Trophoblast cell (in vitro differentiated cells and primary cell): ENCODE measurements around the gene LHFPL4.

Experiments used
- DNase-seq, 2 donors: peaks; one replicate each; pipeline ENCODE4 v3.0.0-alpha.2; 2016
- H2AFZ ChIP-seq: 2 replicates; pipeline ENCODE4 v1.6.1; 2013; ENCODE audit warnings: low read length, moderate library complexity, mild to moderate bottlenecking; ENCODE audit not compliant: insufficient read depth, poor library complexity
- H2AK5ac ChIP-seq: 2 replicates; pipeline ENCODE4 v1.6.1; 2013; ENCODE audit warnings: mild to moderate bottlenecking, low read length
- H2BK120ac ChIP-seq: 2 replicates; pipeline ENCODE4 v1.6.1; 2013; ENCODE audit warnings: low read length, mild to moderate bottlenecking, moderate library complexity; ENCODE audit not compliant: insufficient read depth, poor library complexity
- H2BK12ac ChIP-seq: 2 replicates; pipeline ENCODE4 v1.6.1; 2013; ENCODE audit warnings: mild to moderate bottlenecking, low read length, moderate library complexity
- H2BK5ac ChIP-seq: 2 replicates; pipeline ENCODE4 v1.6.1; 2013; ENCODE audit warnings: low read length, low read depth, moderate library complexity, mild to moderate bottlenecking; ENCODE audit not compliant: poor library complexity
- H3K14ac ChIP-seq: 2 replicates; pipeline ENCODE4 v1.6.1; 2013; ENCODE audit warnings: mild to moderate bottlenecking, low read length
- H3K18ac ChIP-seq: 2 replicates; pipeline ENCODE4 v1.6.1; 2013; ENCODE audit warnings: mild to moderate bottlenecking, low read length
- H3K23ac ChIP-seq: 2 replicates; pipeline ENCODE4 v1.6.1; 2013; ENCODE audit warnings: low read length
- H3K27ac ChIP-seq: 2 replicates; pipeline ENCODE4 v1.5.1; 2013; ENCODE audit warnings: low read depth, mild to moderate bottlenecking, inconsistent platforms, low read length, moderate library complexity
- H3K27me3 ChIP-seq: 2 replicates; pipeline ENCODE4 v1.6.1; 2013; ENCODE audit warnings: inconsistent platforms, mild to moderate bottlenecking, low read length, moderate library complexity; ENCODE audit not compliant: insufficient read depth
- H3K36me3 ChIP-seq, 2 experiments: 1 replicate in 1 of 2; 2 replicates in 1 of 2; pipeline ENCODE4 v1.6.1; 2013; ENCODE audit warnings: low read length in 2 of 2, mild to moderate bottlenecking in 2 of 2, moderate library complexity in 1 of 2; ENCODE audit not compliant: insufficient read depth in 2 of 2, control insufficient read depth in 1 of 2
- H3K4ac ChIP-seq: 2 replicates; pipeline ENCODE4 v1.6.1; 2013; ENCODE audit warnings: low read depth, mild to moderate bottlenecking, low read length, moderate library complexity
- H3K4me1 ChIP-seq, 2 experiments: 1 replicate in 1 of 2; 2 replicates in 1 of 2; pipeline ENCODE4 v1.6.1; 2013; ENCODE audit warnings: low read length in 2 of 2, mild to moderate bottlenecking in 2 of 2, moderate library complexity in 1 of 2; ENCODE audit not compliant: insufficient read depth in 2 of 2, control insufficient read depth in 1 of 2
- H3K4me2 ChIP-seq: 2 replicates; pipeline ENCODE4 v1.6.1; 2013; ENCODE audit warnings: inconsistent platforms, mild to moderate bottlenecking, low read length, moderate library complexity
- H3K4me3 ChIP-seq: 2 replicates; pipeline ENCODE4 v1.5.1; 2013; ENCODE audit warnings: mild to moderate bottlenecking, low read depth, low read length, inconsistent platforms
- H3K79me1 ChIP-seq: one replicate; pipeline ENCODE4 v1.6.1; 2013; ENCODE audit warnings: low read length
- H3K79me2 ChIP-seq: 2 replicates; pipeline ENCODE4 v1.6.1; 2013; ENCODE audit warnings: low read length, mild to moderate bottlenecking; ENCODE audit not compliant: control insufficient read depth, insufficient read depth, poor library complexity
- H3K9ac ChIP-seq: 2 replicates; pipeline ENCODE4 v1.6.1; 2013; ENCODE audit warnings: mild to moderate bottlenecking, low read length
- H3K9me3 ChIP-seq: 2 replicates; pipeline ENCODE4 v1.6.1; 2013; ENCODE audit warnings: low read depth, mild to moderate bottlenecking, control low read depth, inconsistent platforms, low read length; ENCODE audit not compliant: insufficient read depth
- H4K12ac ChIP-seq: 2 replicates; pipeline ENCODE4 v1.6.1; 2013; ENCODE audit warnings: low read depth, mild to moderate bottlenecking, low read length, moderate library complexity
- H4K8ac ChIP-seq: 2 replicates; pipeline ENCODE4 v1.6.1; 2013; ENCODE audit warnings: low read depth, mild to moderate bottlenecking, low read length, moderate library complexity
- H4K91ac ChIP-seq: one replicate; pipeline ENCODE4 v1.6.1; 2013; ENCODE audit warnings: low read depth, mild to moderate bottlenecking, low read length, moderate library complexity
- WGBS: extraction: QIAGEN DNeasy Blood & Tissue Kit; methylation state at CpG from one replicate; pipeline ENCODE4 v1.1.7; 2013; ENCODE audit warnings: missing lambda C conversion rate; ENCODE audit not compliant: insufficient read length, insufficient coverage; ENCODE audit errors: extremely low coverage; 5-methylcytosine and 5-hydroxymethylcytosine counted together

Gene LHFPL4

GRCh38 chr3:9553948-9554513, 409 bp upstream of the LHFPL4 start:
- Histone ChIP-seq H2AFZ (no peak overlapping the region), H3K14ac (no peak overlapping the region), H3K23ac (no peak overlapping the region), H3K4me3 (no peak overlapping the region), H2BK120ac (no peak overlapping the region), H3K4me2 (peak overlapping the region; percentile 57), H4K8ac (no peak overlapping the region), H3K36me3 (no peaks in the 10 kb centered on the region), H3K4me1 (peaks cover 5 to 10% of the 10 kb centered on the region in 2 experiments), H3K18ac (no peak overlapping the region), H3K79me1 (no peaks in the 10 kb centered on the region), H2AK5ac (no peak overlapping the region), H3K4ac (no peak overlapping the region), H3K27ac (no peak overlapping the region), H4K91ac (no peak overlapping the region), H2BK12ac (no peak overlapping the region), H3K9ac (no peak overlapping the region), H2BK5ac (no peak overlapping the region), H4K12ac (peak overlapping the region; percentile 48), H3K9me3 (no peaks in the 10 kb centered on the region), H3K27me3 (peaks cover 30% of the 10 kb centered on the region), H3K79me2 (no peaks in the 10 kb centered on the region)
- no CpG with 5 or more reads among the region's 12 CpGs for WGBS
- DNase-seq = no peak

GRCh38 chr3:9552252-9552999, 1.2 kb downstream of the LHFPL4 start:
- Histone ChIP-seq H3K27ac (no peak overlapping the region), H3K9ac (no peak overlapping the region), H3K14ac (no peak overlapping the region), H2BK120ac (no peak overlapping the region), H3K36me3 (no peaks in the 10 kb centered on the region), H3K4me2 (peak overlapping the region; percentile 27), H4K91ac (no peak overlapping the region), H3K4me1 (peaks cover 5 to 10% of the 10 kb centered on the region in 2 experiments), H4K12ac (no peak overlapping the region), H3K4me3 (no peak overlapping the region), H2BK5ac (no peak overlapping the region), H3K4ac (no peak overlapping the region), H2BK12ac (no peak overlapping the region), H4K8ac (no peak overlapping the region), H3K23ac (no peak overlapping the region), H3K18ac (no peak overlapping the region), H3K27me3 (peaks cover 30% of the 10 kb centered on the region), H2AFZ (no peak overlapping the region), H3K9me3 (no peaks in the 10 kb centered on the region), H3K79me2 (no peaks in the 10 kb centered on the region), H2AK5ac (no peak overlapping the region), H3K79me1 (no peaks in the 10 kb centered on the region)
- WGBS = no CpG with 5 or more reads among the region's 57 CpGs
- peak; percentile 54 to 75 for DNase-seq

GRCh38 chr3:9550999-9551398, 2.6 kb downstream of the LHFPL4 start:
- Histone ChIP-seq H3K4me3 (no peak overlapping the region), H2BK120ac (no peak overlapping the region), H3K18ac (no peak overlapping the region), H3K9ac (no peak overlapping the region), H3K4ac (no peak overlapping the region), H3K4me2 (no peak overlapping the region), H2BK5ac (no peak overlapping the region), H4K12ac (no peak overlapping the region), H2AK5ac (no peak overlapping the region), H3K79me1 (no peaks in the 10 kb centered on the region), H4K91ac (no peak overlapping the region), H4K8ac (no peak overlapping the region), H3K27ac (no peak overlapping the region), H3K79me2 (no peaks in the 10 kb centered on the region), H3K23ac (no peak overlapping the region), H3K36me3 (no peaks in the 10 kb centered on the region), H2BK12ac (no peak overlapping the region), H3K27me3 (peaks cover 30% of the 10 kb centered on the region), H3K14ac (no peak overlapping the region), H2AFZ (no peak overlapping the region), H3K9me3 (no peaks in the 10 kb centered on the region), H3K4me1 (peaks cover 5 to 10% of the 10 kb centered on the region in 2 experiments)
- no CpG with 5 or more reads among the region's 1 CpG for WGBS
- DNase-seq = no peak

- H2AK5ac ChIP-seq = no peak overlapping the region
- no peak overlapping the region for H3K18ac ChIP-seq
- H3K4me3 ChIP-seq = no peak overlapping the region
- no peaks in the 10 kb centered on the region for H3K9me3 ChIP-seq
- no peak overlapping the region for H4K91ac ChIP-seq
- no peak overlapping the region for H4K8ac ChIP-seq
- no peak overlapping the region for H4K12ac ChIP-seq
- no peak overlapping the region for H3K4ac ChIP-seq
- H3K14ac ChIP-seq = no peak overlapping the region
- no peak for DNase-seq
- H3K36me3 ChIP-seq = no peaks in the 10 kb centered on the region
- H2BK5ac ChIP-seq = no peak overlapping the region
- no CpG with 5 or more reads among the region's 2 CpGs for WGBS
- H3K79me2 ChIP-seq = no peaks in the 10 kb centered on the region
- no peaks in the 10 kb centered on the region for H3K79me1 ChIP-seq
- peaks cover 5 to 10% of the 10 kb centered on the region in 2 experiments for H3K4me1 ChIP-seq
- no peak overlapping the region for H3K23ac ChIP-seq
- H3K27me3 ChIP-seq = peaks cover 23% of the 10 kb centered on the region
- no peak overlapping the region for H3K27ac ChIP-seq
- H3K4me2 ChIP-seq = no peak overlapping the region
- no peak overlapping the region for H3K9ac ChIP-seq
- no peak overlapping the region for H2AFZ ChIP-seq
- H2BK120ac ChIP-seq = no peak overlapping the region
- H2BK12ac ChIP-seq = no peak overlapping the region
Observed at GRCh38 chr3:9549600-9549999, 4.0 kb downstream of the LHFPL4 start.
